GM18861 (cell line): Measurements from ENCODE around the gene PHEX.
"Not testable (repeated sequence)": the region's sequence is repeated elsewhere in the genome, so short reads cannot be mapped to it uniquely, and the experiment has no call there.

ENCODE experiments used
- ATAC-seq: cut with Tn5 transposase; IDR thresholded peaks from one replicate; pipeline ENCODE4 v1.9.1; 2021; ENCODE audit not compliant: unreplicated experiment

PHEX gene

GRCh38 chrX:22220941-22221340 lies 188.8 kb downstream of the PHEX start:
- no peak for ATAC-seq

- ATAC-seq, result no peak
These were observed 202.3 kb downstream of the PHEX start for GRCh38 chrX:22234380-22234779.

GRCh38 chrX:22237479-22237878 lies 205.4 kb downstream of the PHEX start:
- ATAC-seq, result no peak

- no peak for ATAC-seq
These were observed 214.5 kb downstream of the PHEX start for GRCh38 chrX:22246620-22247019.

GRCh38 chrX:22247169-22247568 lies 215.0 kb downstream of the PHEX start:
- ATAC-seq, result no peak

- ATAC-seq, result no peak
These were observed 216.3 kb downstream of the PHEX start for GRCh38 chrX:22248401-22248800.

- no peak for ATAC-seq
These were observed 217.2 kb downstream of the PHEX start for GRCh38 chrX:22249371-22249770.

GRCh38 chrX:22268706-22269105 lies 236.6 kb downstream of the PHEX start:
- no peak for ATAC-seq

- no peak for ATAC-seq
These were observed 240.5 kb downstream of the PHEX start, which contains the start of gene CBLL2 for GRCh38 chrX:22272613-22273012. TSS of gene CBLL2 (plus strand) at chrX:22272913. CDS start at chrX:22272992, 79 bp downstream.

GRCh38 chrX:22273714-22274317 lies 241.7 kb downstream of the PHEX start:
- ATAC-seq, result no peak

GRCh38 chrX:22276781-22277180 lies 244.7 kb downstream of the PHEX start:
- no peak for ATAC-seq

- ATAC-seq, result no peak
These were observed 246.2 kb downstream of the PHEX start for GRCh38 chrX:22278375-22278774.

- not testable (repeated sequence) for ATAC-seq
These were observed 257.1 kb downstream of the PHEX start for GRCh38 chrX:22289209-22289608.

GRCh38 chrX:22296871-22297270 lies 264.7 kb downstream of the PHEX start:
- ATAC-seq, result no peak

GRCh38 chrX:22300130-22300529 lies 268.0 kb downstream of the PHEX start:
- ATAC-seq, result peak; percentile 70
